Keratinocyte (primary cell): Measurements from ENCODE around the gene RERE. TPM values are rescaled to one million over a fixed set of nuclear protein-coding genes. Genes with fewer than 3 reads are reported as not detected.

ENCODE experiments used
- DNase-seq: peaks from one replicate; pipeline ENCODE4 v3.0.0-alpha.2; 2011; ENCODE audit warnings: low read depth, missing footprints, low spot score
- FAIRE-seq: peaks from 2 replicates; lab custom pipeline; 2011; peaks lifted over from hg19 to GRCh38; lab: Jason Lieb, UNC
- H2AFZ ChIP-seq: 2 replicates; pipeline ENCODE4 v1.6.0; 2012; ENCODE audit warnings: low read length, control low read depth, inconsistent platforms; ENCODE audit not compliant: control insufficient read depth
- H3K27ac ChIP-seq: 2 replicates; pipeline ENCODE4 v1.5.1; 2011; ENCODE audit warnings: low read length; ENCODE audit not compliant: control insufficient read depth, insufficient read depth
- H3K27me3 ChIP-seq: 3 replicates; pipeline ENCODE4 v1.6.0; 2011; ENCODE audit warnings: low read length; ENCODE audit not compliant: control insufficient read depth, insufficient read depth; ENCODE audit errors: extremely low read depth
- H3K36me3 ChIP-seq, 2 experiments: 2 replicates in 1 of 2; 3 replicates in 1 of 2; pipeline ENCODE4 v1.5.1; 2011; ENCODE audit warnings: low read length in 2 of 2, mild to moderate bottlenecking in 1 of 2; ENCODE audit not compliant: control insufficient read depth in 2 of 2, insufficient read depth in 2 of 2; ENCODE audit errors: extremely low read depth in 1 of 2
- H3K4me1 ChIP-seq: 3 replicates; pipeline ENCODE4 v1.5.1; 2011; ENCODE audit warnings: low read length; ENCODE audit not compliant: control insufficient read depth, insufficient read depth; ENCODE audit errors: extremely low read depth
- H3K4me2 ChIP-seq: 3 replicates; pipeline ENCODE4 v1.6.0; 2011; ENCODE audit warnings: low read depth, low read length; ENCODE audit not compliant: control insufficient read depth, insufficient read depth; ENCODE audit errors: extremely low read depth
- H3K4me3 ChIP-seq, 3 experiments: fragments of 200-600 bp in 1 of 3; sonication (generic) in 1 of 3; 2 replicates in 2 of 3; 3 replicates in 1 of 3; pipeline ENCODE4 v1.5.1; 2011 to 2016; ENCODE audit warnings: low read length in 3 of 3, mild to moderate bottlenecking in 3 of 3, control low read depth in 2 of 3, inconsistent platforms in 1 of 3, low read depth in 1 of 3, mixed read lengths in 1 of 3, mixed run types in 1 of 3, moderate library complexity in 1 of 3; ENCODE audit not compliant: control insufficient read depth in 2 of 3, insufficient read depth in 2 of 3; ENCODE audit errors: extremely low read depth in 1 of 3
- H3K79me2 ChIP-seq: 2 replicates; pipeline ENCODE4 v1.6.0; 2012; ENCODE audit warnings: low read length; ENCODE audit not compliant: control insufficient read depth, insufficient read depth
- H3K9ac ChIP-seq: 3 replicates; pipeline ENCODE4 v1.6.0; 2011; ENCODE audit warnings: low read length; ENCODE audit not compliant: control insufficient read depth, insufficient read depth; ENCODE audit errors: extremely low read depth
- H3K9me1 ChIP-seq: 3 replicates; pipeline ENCODE4 v1.6.0; 2011; ENCODE audit warnings: low read length; ENCODE audit not compliant: control insufficient read depth, insufficient read depth; ENCODE audit errors: extremely low read depth
- H3K9me3 ChIP-seq: 2 replicates; pipeline ENCODE4 v1.5.1; 2012; ENCODE audit warnings: low read depth, low read length; ENCODE audit not compliant: control insufficient read depth
- H4K20me1 ChIP-seq: 3 replicates; pipeline ENCODE4 v1.6.0; 2011; ENCODE audit warnings: low read length; ENCODE audit not compliant: control insufficient read depth, insufficient read depth; ENCODE audit errors: extremely low read depth
- EZH2 ChIP-seq: IDR thresholded peaks from one replicate; pipeline ENCODE4 v1.6.1; 2012; ENCODE audit warnings: inconsistent platforms, mild to moderate bottlenecking, low read length, moderate library complexity
- dilution Hi-C: fragments of 300-500 bp; cut with MboI; formaldehyde crosslinking; loops from one replicate; pipeline ENCODE4 v1.7.0; 2020; ENCODE audit warnings: low sequenced_read_pairs; ENCODE audit not compliant: extremely low pct_ligation_motif_present
- polyA plus RNA-seq, 5 experiments: library from polyadenylated mRNA; depleted of rRNA in 3 of 5; stranded (reverse) in 3 of 5; stranded (forward) in 1 of 5; unstranded in 1 of 5; fragments of >200 nt; gene quantifications; 1 replicate in 1 of 5; 2 replicates in 3 of 5; 3 replicates in 1 of 5; pipeline versions ENCODE4 v1.2.1 to v1.2.3, GENCODE V29; 2011 to 2012; ENCODE audit warnings: missing spikeins in 2 of 5, low read depth in 1 of 5, low replicate concordance in 1 of 5
- TF ChIP-seq, protein P1 (sequence below), 3 experiments: IDR thresholded peaks in 1 of 3; conservative IDR thresholded peaks in 1 of 3; optimal IDR thresholded peaks in 1 of 3; 2 replicates in 2 of 3; 3 replicates in 1 of 3; pipeline versions ENCODE3 to v1.5.1; 2011; ENCODE audit warnings: low read length in 3 of 3, mild to moderate bottlenecking in 3 of 3, moderate library complexity in 2 of 3, control low read depth in 1 of 3, inconsistent platforms in 1 of 3; ENCODE audit not compliant: insufficient read depth in 2 of 3; ENCODE audit errors: extremely low read depth in 1 of 3

The RERE gene
- polyA plus RNA-seq, 1 donor (not counting 4 experiments of a cell fraction or from before 2014, with no cell fraction given) = 3.8 TPM

DNA sequence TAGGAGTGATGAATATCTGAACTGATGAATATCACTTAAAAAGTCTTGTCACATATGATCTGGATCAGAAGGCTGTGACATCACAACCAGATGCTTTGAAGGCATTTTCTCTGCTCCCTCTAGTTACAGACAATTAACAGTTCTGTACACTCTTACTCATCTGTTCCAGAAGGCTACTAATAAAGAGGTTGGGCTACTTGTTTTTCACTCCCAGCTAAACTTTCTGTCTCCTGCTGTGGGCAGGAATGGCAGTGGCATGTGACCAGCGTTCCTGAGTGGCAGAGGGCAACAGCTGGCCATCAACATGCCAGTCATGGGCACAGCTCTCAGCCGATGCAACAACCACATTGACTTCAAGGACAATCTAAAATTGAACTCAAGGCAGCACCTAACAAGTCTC, 432.9 kb downstream of the RERE start:
- Histone ChIP-seq H3K4me1 (peaks cover 14% of the 10 kb centered on the region), H3K27me3 (no peaks in the 10 kb centered on the region), H2AFZ (no peak overlapping the region), H3K9ac (no peak overlapping the region), H3K9me3 (no peaks in the 10 kb centered on the region), H3K4me2 (no peak overlapping the region), H3K9me1 (peaks cover 4% of the 10 kb centered on the region), H3K79me2 (peaks cover 19% of the 10 kb centered on the region), H3K4me3 (no peak overlapping the region), H4K20me1 (no peaks in the 10 kb centered on the region), H3K27ac (no peak overlapping the region), H3K36me3 (peaks cover under 1 to 5% of the 10 kb centered on the region in 2 experiments)
- TF ChIP-seq, protein P1, sequence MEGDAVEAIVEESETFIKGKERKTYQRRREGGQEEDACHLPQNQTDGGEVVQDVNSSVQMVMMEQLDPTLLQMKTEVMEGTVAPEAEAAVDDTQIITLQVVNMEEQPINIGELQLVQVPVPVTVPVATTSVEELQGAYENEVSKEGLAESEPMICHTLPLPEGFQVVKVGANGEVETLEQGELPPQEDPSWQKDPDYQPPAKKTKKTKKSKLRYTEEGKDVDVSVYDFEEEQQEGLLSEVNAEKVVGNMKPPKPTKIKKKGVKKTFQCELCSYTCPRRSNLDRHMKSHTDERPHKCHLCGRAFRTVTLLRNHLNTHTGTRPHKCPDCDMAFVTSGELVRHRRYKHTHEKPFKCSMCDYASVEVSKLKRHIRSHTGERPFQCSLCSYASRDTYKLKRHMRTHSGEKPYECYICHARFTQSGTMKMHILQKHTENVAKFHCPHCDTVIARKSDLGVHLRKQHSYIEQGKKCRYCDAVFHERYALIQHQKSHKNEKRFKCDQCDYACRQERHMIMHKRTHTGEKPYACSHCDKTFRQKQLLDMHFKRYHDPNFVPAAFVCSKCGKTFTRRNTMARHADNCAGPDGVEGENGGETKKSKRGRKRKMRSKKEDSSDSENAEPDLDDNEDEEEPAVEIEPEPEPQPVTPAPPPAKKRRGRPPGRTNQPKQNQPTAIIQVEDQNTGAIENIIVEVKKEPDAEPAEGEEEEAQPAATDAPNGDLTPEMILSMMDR (optimal IDR thresholded peaks at IDR 0.05 in 1 of 3, IDR thresholded peaks at IDR 0.05 in 1 of 3, conservative IDR thresholded peaks at IDR 0.05 in 1 of 3; ENCODE audit: extremely low read depth in 1 of 3, insufficient read depth in 2 of 3, low read length in 3 of 3) = no peak
- no peak for TF ChIP-seq EZH2
- DNase-seq (no peak), FAIRE-seq (no peak)
- dilution Hi-C loops = no loop called here

DNA sequence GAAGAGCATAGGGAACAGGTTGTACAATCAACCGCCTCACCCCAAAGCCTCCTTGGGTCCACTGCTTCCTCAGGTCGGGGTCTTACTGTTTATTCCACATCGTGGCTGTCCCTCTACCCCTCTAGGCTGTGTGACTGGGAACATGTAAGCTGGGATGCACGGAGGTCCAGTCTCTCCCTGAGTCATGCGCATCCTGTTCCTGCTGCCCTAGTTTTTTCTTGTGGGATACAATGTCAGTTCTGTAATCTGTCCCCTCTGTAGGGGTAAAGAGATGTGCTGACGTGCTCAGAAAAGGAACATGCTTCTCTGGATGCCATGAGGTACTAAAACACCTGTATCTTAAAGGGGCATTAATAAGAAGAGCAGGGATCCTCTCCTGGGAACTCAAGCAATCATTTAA, 433.4 kb downstream of the RERE start:
- Histone ChIP-seq H4K20me1 (no peaks in the 10 kb centered on the region), H3K9me1 (peaks cover 4% of the 10 kb centered on the region), H3K27ac (no peak overlapping the region), H3K36me3 (peaks cover 0 to 5% of the 10 kb centered on the region in 2 experiments), H3K27me3 (no peaks in the 10 kb centered on the region), H3K79me2 (peaks cover 19% of the 10 kb centered on the region), H3K4me2 (no peak overlapping the region), H2AFZ (no peak overlapping the region), H3K9ac (no peak overlapping the region), H3K9me3 (no peaks in the 10 kb centered on the region), H3K4me3 (no peak overlapping the region), H3K4me1 (peaks cover 14% of the 10 kb centered on the region)
- dilution Hi-C loops = no loop called here
- DNase-seq = no peak
- TF ChIP-seq, protein P1 (optimal IDR thresholded peaks at IDR 0.05 in 1 of 3, IDR thresholded peaks at IDR 0.05 in 1 of 3, conservative IDR thresholded peaks at IDR 0.05 in 1 of 3; ENCODE audit: extremely low read depth in 1 of 3, insufficient read depth in 2 of 3, low read length in 3 of 3) = no peak
- no peak for TF ChIP-seq EZH2
- FAIRE-seq = no peak
